HG02588 (cell line): ENCODE data around the gene UPK1B.

Source experiments
- ATAC-seq: cut with Tn5 transposase; IDR thresholded peaks from one replicate; pipeline ENCODE4 v1.9.1; 2021; ENCODE audit warnings: mild to moderate bottlenecking, moderate library complexity; ENCODE audit not compliant: unreplicated experiment

Gene UPK1B

DNA sequence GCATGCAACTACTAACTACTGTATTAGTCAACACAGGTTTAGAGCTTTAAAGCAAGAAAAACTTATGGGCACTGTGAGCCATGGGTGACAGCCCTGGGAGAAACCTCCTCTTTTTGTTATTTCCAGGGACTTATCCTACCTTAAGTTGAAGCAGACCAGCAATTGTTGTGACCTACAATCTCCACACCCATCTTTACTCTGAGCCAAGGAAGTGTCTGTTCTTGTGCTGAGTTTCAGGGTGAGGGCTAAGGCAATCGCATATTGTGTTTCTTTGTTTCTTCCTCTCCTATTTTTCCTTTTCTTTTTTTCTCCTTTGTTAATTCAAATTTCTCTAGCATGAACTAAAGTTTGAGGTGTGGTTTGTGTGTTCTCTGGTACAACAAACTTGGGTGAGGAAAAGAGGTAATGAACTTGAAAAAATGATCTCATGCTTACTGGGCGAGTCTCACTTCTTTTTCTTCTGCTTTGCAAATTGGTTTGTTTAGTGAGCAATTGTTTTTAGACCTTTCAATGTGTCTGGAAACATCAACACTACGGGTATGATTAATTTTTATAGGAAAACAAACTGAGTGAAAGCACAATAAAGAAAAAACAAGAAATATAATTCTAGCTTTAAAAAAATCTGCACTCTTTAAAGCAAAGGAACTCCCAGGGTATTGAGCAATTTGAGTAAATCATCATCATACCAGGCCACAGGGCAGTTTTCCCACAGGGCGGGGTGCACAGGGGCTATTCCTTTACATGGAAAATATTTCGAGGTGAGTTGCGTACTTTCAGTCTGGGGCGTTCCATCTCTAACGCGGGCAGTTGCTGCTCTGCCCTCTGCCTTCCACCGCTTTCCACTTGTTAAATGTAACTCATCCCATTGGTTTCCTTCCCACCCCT lies 2.7 kb downstream of the UPK1B start:
- no peak for ATAC-seq

DNA sequence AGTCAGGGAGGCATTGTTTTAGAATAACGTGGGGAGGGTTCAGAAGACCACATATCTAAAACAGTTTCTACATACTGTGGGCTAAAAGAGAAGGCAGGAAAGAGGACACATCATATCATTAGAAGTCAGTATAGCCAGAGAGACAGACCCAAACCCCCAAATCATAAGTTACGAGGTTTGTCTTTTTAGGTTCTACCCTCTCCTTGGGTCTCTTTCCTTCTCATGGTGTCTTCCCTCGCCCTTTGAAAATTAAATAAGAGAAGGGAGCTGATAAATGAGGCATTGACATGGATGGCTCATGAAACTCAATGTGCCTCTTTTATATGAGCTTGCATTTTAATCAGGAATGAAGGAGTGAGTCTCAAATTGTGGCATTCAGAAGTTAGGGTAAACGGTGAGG lies 3.4 kb downstream of the UPK1B start:
- no peak for ATAC-seq

DNA sequence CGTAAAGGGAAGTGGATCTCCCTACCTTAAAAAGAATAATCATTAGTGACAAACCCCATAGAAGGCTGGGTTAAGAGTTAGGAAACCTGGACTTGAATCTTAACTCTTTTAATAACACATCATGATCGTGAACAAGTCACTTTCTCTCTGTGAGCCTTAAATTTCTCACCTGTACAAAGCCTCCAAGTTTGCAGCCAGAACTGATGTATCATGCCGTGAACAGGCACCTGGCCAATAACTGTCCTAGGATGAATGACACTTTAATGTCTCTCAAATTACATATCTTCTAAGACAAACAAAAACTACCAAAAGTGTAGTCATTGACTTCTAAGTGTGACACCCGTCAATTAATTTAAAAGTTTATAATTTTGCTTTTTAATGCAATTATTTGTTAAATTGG lies 3.9 kb downstream of the UPK1B start:
- no peak for ATAC-seq

DNA sequence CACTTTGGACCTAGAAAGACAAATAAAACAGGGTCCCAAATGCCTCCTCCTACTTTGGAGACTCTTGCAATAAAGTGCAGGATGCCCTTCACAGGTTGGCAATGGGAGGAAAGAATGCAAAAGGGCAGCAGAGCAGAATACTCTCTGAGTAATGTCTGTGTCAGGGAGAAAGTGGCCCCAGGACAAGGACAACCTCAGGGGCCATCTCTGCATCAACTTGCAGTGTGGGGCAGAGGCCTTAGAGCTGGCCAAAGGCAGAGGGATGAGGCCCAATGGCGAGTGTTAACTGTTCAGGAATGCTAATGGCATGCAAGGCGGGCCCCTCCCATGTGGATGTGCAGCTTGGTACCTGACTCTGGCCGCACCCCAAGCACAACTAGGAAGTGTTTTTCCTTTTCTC lies 8.4 kb downstream of the UPK1B start:
- no peak for ATAC-seq

DNA sequence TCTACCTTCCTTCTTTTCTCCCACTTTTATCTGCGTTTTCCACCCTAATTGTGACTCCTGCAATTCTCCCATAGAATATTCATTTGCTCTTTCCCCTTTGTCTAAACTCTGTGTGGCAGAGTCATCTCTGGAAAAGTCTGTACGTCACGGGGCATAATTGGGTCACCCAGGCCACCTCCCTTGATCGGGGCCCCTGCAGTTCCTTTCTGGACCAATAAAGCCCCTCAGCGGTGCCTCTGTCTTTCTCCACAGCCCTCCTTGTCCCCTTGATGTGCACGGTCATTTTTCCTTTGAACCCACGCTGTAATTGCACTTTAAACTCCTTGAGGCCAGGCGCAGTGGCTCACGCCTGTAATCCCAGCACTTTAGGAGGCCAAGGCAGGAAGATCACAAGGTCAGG lies 10.7 kb downstream of the UPK1B start:
- ATAC-seq: no peak

DNA sequence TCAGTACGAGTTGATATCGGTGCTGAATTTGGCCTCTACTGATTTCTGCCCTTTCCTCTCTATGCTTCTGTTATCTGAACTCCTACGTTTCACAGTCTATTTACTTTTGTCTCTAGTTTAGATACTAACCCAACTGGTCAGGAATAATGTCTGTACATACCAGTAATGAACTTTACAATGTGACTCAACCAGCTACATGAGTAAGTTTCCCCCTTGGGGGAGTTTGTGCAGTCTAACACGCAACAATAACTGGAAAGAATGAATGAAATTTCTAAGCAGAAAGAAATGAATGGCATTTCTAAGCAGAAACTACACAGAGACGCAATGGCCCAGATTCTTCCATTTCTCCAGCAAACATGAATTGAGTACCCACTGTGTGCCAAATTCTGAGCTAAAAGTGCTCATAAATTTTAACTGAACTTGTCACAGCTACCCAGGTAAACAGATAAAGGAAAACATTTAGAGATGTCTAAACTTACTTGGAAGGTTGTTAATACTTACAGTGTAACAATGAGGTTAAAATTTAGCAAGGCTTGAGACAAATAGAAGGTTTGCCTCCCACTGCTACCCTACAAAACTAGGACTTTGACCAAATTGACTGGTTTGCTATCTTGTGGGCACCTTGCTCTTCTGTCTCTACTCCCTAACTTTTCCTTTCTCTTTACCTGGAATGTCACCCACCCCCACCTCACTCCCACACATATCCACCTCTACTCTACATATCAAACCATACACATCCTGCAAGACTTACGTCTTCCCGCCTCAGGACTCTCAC lies 11.6 kb downstream of the UPK1B start:
- ATAC-seq: no peak

DNA sequence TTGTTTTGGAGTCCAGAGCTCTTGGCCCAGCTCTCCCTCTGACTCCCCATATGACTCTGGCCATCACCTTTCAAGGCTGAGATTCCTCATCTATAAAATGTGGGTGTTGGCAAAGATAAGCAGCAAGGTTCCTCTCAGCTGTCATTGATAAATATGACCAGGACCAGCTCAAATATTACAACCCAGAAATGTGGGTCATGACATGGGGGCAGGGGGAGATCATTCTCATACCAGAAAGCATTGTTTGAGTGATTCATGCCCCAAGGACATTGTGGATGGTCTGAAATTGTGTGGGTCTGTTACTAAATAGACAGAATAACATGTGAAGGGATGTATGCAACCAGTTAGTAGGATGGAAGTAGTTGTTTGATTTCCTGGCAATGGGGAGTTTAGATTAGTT lies 13.9 kb downstream of the UPK1B start:
- no peak for ATAC-seq

DNA sequence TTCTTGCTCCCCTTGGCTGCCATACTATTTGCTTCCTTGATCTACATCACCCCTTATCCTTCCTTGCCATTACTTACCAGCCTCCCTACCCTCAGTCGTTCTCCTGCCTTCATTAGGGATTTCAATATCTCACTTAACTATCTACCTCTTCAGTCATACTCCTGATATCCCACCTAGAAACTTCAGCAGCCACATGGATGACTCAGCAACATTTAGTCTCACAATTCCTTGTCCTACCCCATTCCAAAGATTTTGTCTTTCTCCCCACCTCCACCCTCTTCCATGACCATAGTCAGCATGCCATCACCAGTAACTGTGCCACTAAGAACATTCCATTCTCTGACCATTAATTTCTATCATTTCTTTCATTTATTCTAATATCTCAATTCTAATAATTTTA lies 18.4 kb downstream of the UPK1B start:
- no peak for ATAC-seq

DNA sequence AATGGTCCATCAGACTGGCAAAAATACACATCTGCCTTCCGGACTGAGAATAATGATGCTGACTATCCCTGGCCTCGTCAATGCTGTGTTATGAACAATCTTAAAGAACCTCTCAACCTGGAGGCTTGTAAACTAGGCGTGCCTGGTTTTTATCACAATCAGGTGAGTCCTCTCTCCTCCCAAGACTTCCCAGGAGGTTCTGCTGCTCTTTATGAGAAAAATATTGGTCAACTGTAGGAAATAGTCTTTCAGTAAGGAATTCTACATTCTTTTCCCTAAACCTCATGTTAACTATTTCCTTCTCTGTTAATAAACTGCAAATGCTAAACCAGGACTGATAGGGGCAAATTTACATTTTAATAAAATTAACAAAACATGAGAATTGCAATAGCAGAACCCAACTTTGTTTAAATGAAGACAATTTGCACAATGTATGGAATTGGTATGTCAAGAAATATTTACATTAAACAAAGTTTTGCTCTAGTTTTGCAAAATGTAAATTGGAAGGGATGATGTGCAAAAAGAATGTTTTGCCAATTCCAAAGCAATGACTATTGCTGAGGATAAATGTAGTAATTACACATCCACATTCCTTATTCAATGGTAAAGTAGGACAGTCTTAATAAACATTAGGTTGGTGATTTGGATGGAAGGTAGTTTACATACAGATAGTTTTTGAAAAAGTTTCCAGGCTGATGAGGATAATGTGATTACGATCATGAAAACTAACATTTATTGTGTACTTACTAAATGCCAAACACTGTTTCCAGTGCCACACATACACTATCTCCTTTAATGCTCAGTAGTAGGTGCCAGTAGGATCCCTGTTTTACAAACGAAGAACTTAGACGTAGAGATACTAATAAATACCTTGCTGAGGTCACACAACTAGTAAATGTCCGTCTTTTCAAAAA lies 21.1 kb downstream of the UPK1B start:
- ATAC-seq: no peak

DNA sequence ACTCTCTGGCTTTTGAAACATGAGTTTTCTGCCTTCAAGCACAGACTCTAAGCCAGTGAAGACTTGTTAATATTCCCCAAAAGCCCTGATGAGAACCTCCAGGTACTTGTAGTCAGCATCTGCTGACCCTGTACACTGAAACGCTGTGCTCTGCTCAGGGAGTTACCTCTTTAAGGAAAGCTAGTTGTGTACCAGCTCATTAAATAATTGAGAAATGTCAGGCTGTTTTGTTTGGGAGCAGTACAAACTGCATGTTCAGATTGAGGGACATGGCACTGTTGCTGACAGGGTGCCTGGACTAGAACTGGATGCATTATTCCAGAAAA lies 21.7 kb downstream of the UPK1B start:
- no peak for ATAC-seq

DNA sequence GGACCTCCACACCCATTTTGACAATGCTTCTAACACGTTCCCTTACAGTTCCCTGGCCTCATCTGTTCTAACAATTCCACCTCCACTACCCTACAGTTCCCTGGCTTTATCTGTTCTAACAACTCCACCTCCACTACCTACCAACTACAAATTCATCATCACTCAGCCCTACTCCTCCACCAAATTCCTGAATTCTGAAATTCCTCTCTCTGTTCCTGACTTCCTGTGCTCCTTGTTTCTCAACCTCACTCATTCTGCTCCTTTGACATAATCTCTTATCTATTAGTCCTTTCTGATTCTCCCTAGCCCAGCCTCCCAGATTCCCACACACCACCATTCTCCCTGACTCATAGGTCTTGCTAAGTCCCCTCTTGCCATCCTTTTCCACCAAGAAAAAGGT lies 22.5 kb downstream of the UPK1B start:
- ATAC-seq: no peak

DNA sequence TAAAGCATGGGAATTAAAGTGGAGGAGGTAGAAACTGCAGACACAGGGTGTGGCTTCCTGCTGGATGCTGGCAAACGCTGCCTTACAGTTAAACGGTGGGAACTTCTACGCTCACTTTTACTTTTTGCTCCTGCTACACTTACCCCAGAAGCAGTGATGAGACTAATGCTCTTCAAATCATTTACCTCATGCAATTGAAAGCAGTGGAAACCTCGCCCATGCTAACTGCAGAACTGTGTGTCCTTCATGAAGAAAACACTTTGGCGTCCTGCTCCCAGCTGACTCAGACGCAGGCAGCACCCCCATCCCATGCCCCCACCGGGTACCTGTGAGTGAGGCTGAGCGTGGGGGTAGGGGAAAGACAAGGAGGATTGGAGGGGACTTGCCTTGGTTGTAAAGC lies 31.8 kb downstream of the UPK1B start:
- ATAC-seq: no peak

DNA sequence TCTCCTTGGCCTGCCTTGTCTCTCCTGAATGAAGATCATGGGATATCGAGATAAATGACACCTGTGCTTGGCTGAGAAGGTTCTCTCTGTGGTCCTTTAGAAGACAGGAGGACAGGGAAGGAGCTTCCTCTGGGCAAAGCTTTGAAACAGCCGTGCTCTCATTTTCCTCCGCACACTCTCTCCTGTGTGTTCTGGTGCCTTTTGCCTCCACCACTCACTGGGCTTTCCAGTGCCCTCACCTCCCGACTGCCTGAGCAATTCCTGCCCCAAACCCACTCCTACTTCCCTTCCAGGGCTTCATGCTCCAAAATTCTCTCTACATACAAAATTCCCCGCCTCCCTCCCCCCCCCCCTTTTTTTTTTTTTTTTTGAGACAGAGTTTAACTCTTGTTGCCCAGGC lies 32.3 kb downstream of the UPK1B start:
- ATAC-seq: no peak

DNA sequence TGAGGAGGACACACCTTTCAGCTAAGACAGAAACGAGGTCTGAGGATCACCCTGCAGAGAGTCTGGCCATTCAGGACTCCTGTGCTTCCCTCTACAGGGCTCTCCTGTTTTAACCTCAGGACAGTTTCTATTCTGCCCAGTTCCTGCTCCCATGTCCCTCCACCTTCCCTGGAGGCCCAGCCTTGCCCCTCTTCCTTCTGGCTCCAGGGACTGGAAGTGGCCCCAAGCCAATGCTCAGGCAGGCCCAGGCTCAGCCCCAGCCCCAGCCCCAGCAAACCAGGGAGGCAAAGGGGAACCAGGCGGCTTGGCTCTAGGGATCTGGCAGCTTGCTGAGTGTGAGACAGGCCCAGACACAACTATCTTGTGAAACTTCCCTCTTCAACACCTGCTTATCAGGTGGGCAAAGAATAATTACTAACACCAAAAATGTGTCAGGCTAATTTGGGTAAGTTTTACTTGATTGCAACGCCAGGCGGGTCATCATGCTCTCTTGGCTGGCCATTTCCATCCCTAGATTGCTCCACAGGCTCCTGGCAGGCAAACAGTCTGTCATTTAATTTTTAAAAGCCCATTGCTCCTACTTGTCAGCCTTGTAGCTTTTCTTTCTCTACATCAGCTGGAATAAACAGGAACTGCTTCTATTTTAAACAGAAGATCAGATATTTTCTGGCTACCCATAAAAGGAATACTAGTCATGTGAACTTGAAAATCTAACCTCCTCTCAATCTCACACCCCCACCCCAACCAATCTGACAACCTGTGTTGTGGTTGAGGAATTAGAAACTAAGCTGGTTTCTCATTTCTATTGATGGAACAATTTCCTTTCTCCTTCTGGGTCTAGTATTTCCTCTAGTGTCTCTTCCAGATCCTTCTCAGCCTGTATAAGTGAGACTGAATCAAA lies 33.5 kb downstream of the UPK1B start:
- no peak for ATAC-seq

DNA sequence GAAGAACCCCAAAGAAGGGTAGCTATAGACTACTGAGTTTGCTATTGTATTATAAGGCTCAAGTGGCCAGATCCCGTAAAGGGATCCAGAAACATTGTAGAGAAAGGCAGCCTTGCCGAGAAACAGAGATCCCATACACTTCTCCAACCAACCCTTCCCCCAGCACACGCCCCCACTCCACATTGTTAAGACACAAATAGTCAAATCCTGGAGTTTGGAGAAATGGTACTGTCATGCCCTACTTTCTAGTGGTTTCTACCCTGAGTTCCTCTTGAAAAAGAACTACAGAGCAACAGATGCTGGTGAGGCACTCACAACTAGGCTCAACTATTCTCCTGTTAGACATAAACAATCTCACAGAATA lies 34.1 kb downstream of the UPK1B start:
- ATAC-seq: no peak

DNA sequence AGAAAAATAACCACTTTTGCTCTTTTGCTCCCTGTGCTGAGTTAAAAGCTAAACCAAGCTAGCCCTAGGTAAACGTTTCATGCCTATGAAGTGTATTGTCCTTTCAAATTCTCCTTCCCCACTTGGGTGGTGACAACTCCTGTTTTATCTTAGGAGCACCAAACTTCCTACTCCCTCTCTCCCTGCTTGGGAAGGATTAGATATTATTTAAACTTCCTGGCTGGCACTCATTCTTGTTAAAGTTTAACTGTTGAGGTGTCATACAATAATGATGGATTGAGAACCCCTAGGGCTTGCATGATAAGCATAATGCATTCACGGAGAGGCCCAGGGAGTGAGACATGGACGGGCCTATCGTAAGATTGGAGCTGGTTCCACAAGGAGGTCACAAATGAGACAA lies 37.8 kb downstream of the UPK1B start:
- no peak for ATAC-seq

DNA sequence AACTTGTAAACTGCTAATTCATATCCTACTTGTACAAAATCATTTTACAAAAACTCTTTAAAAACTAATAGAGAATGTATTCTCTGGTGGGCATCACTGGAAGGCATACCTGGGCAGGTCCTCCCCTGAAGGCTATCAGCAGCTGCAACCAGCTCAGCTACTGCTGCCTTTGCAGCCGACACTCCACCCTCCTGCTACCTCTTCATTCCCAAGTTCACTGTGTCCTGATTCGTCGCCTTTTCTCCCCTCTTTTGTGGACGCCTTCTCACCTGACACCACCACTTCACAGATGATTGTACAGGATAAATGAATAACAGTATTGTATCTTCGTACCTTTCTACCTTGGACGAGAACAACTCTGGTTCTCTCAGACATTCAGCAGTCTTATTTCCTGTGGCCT lies 38.4 kb downstream of the UPK1B start:
- ATAC-seq: no peak

DNA sequence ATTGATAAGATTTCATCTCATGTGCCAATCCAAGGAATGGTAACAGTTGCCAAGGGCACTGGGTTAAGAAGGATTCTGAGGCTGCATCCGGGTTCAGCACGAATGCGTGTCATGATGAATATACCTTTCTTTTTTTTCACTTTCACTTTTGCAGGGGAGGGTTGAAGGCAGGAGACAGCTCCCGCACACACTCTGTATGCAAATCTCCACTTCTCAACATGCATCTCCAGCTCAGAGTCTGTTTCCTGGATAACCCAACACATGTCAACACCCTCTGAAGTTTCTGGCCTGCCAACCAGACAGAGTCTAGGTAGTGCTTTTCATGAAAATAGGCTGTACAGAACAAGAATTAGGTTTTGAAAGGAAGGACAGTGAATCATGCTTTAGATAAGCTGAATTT lies 45.7 kb downstream of the UPK1B start:
- ATAC-seq: peak; percentile 98

DNA sequence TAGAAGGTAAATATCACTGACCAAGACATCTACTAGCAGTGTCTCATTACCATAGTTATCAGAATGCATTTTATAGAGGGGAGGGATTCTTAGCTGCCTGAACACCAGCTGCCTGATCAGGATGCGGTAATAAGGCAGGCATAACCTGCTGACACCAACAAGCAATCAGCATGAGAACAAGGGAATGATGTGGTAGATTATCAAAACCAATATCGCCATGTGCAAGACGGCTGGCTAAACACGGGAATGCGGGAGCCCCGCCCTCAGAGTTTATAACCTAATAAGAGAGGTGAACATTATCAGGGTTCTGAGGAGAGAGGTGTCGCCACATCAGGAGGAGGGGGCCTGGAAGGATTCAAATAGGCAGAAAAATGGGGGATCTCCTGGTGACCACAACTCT lies 46.8 kb downstream of the UPK1B start:
- ATAC-seq: no peak

DNA sequence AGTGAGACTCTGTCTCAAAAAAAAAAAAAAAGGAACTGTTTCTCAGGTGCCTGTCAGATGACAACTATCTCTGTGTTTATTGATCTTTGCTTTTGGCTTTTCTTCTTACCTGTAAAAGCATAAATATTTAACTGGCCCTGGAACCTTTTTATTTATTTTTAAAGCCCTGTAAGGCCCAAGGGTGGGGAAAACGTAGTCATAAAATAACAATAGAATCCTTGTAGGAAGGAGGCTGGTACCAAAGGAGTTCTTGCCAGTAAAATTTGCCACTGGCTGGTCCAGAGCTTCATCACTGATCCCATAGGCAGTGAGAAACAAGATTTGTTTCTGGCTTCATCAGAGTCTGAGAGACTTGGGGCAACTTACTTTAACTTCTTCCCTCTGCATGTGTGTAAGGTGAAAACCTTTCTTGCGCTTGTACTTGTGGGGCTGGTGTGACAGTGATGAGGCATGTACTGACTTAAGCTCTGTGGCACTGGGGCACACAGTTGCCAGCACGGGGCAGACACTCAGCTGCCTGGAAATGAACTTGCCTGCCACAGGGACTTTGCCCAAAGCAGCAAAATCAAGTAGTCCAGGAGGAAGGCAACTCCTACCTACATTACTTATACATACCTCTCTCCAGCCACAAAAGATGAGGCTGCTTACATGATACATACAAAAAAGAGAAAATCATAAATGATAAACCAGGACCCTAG lies 47.7 kb downstream of the UPK1B start:
- no peak for ATAC-seq
